Stimulated activated CD4-positive, alpha-beta T cell treated with anti-CD3 and anti-CD28 coated beads, Interleukin-4, amount 100 ng/mL, for 24 hours (primary cell): Measurements from ENCODE around the gene COL21A1.
"Not testable (repeated sequence)": the region's sequence is repeated elsewhere in the genome, so short reads cannot be mapped to it uniquely, and the experiment has no call there.

Source experiments
- DNase-seq: peaks from one replicate; pipeline ENCODE4 v3.0.0-alpha.2; 2020

COL21A1 gene

DNA sequence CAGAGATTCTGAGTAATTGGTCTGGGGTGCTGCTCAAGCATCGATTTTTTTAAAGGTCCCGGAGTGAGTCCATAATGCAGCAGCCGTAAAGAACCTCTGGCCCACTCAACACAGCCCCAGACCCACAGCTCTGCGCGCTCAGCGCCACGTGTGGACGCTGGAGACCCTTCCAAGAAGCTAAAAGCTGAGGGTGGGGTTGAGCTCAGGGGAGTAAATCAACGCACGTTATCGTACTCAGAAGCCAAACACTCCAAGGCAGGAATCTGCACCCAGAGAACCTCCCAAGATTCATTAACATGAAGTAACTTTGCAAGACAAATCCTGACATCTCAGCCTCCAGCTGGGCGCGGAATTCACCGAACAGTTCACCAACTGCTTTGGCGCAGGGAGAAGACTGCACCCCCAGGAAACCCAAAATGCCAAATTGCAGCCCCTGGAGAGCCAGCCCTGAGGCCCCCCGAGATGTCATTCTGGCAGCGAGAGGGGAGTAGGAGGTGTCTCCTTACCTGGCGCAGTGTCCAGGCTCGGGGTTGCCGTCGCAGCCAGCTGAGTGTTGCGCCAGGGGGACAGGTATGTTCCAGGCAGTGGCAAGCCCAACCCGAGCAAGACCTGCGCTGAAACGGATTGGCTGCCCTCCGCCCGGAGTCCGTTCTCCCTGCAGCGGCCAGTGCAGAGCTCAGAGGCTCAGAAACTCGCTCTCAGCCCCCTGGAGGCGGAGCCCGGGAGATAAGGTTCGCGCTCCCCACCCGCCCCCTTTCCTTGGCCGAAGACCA, at the start of gene COL21A1:
Gene COL21A1, minus strand, starts transcription at position 700 of the 773 bp plus-strand sequence. CDS start 64,962 bp downstream, outside the sequence.
- DNase-seq = no peak

DNA sequence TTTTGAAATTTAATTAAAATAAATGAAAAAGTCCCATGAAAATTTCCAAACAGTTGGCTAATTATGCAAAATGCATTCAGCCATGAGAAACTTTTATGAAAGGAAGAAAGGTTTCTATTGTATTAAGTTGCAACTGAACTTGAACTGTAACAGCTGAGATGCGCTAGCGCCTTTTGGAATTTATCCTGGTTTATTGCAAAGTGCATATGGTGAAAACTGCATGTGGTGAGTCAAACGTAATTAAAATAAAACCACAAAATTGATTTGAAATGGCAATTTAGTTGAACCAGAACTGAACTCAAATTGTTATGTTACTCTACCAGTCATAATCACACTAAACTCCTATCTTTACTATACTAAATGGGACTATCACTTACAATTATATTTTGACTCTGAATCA, 46.4 kb upstream of the COL21A1 start:
- no peak for DNase-seq

DNA sequence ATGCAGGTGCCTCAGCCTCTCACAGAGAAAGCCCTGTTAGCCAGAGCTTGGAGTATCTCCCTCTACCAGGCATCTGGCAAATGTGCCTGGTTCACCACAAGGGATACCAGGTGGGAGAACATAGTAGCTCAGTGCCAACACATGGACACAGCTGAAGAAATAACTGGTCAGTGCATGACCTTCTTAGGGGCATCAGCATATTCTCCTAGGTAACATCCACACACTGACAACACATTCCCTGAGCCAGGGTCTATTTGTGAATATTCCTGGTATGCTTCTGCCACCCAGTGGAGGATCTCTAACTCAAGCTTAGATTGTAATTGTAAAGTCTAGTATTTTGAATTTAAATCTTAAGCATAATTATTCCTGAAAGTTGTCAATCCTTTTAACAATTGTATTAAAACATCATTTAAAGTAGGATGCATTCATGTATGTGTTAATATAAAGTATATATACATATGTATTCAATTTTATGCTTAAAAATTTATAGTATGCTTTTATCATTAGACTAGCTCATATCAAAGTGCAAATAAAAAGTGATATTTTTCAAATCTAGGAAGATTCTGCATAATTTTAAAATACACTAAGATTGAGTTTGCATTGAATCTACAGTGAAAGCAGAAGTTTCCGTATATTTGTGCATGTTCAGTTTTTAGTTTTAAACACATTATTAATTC, 45.3 kb upstream of the COL21A1 start:
- no peak for DNase-seq

DNA sequence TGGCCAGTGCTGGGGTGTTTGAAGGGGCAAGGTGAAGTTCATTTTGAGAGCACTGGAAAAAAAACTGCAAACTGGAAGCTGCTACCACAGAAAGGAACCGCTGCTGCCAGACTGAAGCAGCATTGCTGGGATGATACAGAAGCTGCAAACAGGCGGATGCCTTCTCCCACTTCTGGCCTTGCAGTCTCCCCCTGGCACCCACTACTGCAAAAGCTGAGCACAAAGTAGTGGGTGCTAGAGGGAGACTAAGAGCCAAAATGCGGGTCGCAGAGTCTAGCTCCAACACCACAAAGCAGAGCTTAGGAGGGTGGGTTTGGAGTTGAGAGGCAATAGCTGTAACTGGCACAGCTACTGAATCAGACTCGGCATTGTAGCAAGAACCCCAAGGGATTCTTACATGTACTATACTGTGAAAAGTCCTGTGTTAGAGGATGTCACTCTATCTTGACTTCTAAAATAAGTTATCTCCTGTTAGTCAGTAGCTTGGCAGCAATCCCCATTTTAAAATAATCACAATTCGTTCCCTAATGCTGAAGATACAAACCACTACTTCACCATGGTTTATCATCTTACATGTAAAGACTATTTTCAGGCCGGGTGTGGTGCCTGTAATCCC, 44.0 kb upstream of the COL21A1 start:
- DNase-seq = no peak

DNA sequence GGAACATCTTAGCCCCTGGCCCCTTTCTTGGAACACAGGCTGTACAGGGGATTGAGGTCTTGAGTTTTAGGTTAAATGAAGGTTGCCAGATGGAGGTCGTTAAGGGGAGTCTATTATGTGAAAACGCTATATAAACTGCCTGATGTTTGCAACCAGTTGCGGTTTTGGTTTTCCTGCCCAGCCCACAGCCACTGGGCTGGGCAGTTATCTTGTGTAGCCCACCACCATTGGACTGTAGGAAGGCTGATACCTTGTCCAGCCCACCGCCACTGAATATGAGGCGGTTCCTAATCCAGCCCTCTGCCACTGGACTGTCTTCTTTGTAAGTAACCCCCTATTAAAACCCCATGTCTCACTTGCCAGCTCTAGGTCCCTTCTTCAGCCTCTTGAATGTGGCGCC, 42.3 kb upstream of the COL21A1 start:
- DNase-seq = no peak

DNA sequence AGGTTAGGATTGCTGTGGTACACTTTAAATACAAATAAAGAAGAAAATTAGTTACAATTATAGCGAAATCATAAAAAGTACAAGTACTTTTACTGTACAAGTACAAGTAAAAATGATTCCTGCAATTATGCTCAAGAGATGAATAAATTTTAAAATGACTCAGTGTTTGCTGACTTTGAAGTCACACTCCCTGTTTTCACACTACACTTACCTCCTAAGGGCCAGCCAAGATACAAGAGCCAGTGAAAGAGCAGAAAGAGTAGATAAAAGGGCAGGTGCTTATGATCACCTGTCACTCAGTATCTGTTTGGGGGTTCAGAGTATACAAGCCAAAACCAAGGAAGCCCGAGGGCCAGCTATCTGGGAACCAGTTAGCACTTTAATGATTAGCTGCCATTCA, 41.0 kb upstream of the COL21A1 start:
- DNase-seq = no peak

DNA sequence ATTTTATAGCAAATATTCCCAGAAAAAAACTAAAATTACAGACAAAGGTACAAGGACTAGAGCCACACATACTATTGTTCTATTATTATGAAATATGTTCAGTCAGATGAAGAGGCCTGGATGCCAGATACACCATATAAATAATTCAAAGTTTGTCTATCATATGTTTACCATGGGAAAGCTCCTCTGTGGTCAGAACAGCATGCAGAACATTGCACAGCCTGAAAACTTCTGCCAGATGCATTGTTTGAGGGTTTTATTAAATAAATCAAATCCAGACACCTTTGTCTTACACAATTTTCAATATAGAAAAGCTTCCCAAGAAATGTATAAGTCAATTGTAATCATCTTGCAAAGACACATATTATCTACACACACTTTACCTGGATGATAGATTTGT, 35.0 kb upstream of the COL21A1 start:
- DNase-seq = no peak

DNA sequence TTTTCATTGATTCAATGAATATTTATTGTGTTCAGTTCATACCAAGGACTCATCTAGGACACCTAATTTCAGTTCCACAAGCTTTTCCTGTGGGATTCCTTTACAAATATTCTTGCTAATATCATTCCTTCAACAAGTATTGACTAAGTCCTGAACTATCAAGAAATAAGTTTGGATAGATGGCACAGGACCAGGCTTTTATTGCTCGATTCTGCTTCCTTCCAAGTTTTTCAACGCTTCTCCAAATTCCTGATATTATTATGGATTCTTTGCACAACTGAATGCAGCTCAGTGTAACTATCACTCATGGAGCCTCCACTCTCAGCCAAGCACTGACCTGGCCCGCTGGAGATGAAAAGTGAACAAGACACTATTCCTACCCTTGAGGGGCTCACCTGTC, 32.7 kb upstream of the COL21A1 start:
- no peak for DNase-seq

DNA sequence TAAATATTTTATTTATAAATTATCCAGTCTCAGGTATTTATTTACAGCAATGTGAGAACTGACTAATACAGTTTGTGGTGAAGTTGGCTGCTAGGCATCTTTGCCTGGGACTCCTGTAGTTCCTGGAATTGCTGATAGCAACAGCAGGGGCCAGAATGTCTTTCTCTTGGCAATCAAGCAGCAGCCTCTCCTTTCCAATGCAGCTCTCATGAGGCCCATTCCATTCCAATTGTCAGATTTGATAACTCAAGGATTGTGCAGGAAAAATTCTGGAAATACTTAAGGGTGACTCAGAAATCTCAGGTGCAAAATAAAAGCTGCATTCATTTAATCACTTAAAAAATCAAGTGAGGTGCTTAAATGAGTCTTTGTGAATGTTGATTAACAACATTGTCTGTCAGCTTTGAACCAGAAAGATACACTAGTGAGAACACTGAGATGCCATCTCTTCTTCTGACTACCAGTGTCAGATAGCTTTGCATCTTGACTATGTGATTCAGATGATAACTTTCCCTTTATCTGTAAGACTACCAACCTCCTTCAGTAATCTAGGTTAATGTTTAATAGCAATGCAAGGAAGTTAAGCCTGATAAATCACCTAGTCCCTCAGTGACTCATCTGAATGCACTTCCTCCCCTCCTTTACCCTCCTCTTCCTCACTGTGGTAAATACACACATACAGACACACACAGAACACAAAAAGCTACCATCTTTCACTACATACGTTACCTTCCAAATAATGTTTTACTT, 32.1 kb upstream of the COL21A1 start:
- no peak for DNase-seq

DNA sequence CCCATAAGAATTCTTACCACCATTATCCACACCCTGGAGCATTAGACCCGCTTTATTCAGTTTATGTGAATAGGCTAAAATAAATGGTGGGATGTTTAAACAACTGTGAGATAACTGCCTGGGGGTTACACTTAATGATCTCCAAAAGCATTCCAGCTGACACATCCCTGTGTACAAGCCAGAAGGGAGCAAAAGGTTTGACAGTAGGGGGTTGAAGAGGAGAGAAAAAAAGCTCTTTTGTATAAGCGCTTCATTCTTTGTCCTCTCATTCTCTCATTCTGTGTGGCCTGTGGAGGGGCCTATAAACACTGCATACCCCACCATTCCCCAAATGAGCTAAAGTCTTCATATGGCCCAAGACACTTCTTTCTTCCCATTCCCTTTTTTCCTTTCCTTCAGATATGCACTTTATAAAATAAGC, 30.8 kb upstream of the COL21A1 start:
- DNase-seq = no peak

DNA sequence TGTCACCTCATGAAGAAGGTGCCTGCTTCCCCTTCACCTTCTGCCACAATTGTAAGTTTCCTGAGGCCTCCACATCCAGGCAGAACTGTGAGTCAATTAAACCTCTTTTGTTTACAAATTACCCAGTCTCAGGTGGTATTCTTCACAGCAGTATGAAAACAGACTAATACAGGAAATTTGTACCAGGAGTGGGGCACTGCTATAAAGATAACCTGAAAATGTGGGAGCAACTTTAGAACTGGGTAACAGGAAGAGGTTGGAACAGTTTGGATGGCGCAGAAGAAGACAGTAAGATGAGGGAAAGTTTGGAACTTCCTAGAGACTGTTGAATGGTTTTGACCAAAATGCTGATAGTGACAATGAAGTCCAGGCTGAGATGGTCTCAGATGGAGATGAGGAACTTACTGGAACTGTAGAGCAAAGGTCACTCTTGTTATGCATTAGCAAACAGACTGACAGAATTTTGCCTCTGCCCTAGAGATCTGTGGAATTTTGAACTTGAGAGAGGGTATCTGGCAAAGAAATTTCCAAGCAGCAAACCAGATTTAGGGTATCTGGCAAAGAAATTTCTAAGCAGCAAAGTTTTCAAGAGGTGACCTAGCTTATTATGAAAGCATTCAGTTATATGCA, 23.5 kb upstream of the COL21A1 start:
- DNase-seq = no peak

DNA sequence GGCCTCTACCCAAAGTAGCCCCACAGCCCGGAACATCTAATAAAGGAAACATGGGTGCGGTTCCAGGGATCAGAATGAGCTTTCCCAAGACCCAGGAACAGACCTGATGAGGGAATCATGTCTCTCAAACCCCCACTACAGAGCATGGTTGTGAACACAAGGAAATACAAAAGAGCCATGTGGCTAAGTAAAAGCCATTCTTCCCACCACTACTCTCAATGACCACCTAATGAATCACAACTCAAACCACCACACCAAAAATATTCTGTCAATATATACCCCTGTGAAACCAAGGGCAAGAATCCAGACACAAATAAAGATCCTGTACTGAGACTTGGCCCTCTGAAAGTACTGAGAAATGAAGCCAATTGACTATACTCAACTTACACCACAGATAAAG, 20.9 kb upstream of the COL21A1 start:
- DNase-seq = no peak

DNA sequence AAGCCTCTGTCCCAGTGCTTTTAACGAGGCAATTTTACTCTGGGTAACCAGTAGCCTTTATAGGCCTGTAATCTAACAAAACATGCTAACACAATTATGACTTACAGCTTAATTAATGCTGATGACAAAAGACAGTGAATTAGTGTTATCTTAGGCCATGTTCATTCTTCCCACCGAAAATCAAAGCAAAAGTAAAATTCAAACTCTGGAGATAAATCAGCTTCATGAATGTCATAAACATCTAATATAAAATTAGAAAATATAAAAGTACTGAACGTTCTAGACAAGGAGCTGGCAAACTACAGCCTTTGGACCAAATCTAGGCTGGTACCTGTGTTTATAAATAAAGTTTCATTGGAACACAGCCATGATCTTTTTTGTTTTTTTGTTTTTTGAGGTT, 18.6 kb upstream of the COL21A1 start:
- DNase-seq = no peak

DNA sequence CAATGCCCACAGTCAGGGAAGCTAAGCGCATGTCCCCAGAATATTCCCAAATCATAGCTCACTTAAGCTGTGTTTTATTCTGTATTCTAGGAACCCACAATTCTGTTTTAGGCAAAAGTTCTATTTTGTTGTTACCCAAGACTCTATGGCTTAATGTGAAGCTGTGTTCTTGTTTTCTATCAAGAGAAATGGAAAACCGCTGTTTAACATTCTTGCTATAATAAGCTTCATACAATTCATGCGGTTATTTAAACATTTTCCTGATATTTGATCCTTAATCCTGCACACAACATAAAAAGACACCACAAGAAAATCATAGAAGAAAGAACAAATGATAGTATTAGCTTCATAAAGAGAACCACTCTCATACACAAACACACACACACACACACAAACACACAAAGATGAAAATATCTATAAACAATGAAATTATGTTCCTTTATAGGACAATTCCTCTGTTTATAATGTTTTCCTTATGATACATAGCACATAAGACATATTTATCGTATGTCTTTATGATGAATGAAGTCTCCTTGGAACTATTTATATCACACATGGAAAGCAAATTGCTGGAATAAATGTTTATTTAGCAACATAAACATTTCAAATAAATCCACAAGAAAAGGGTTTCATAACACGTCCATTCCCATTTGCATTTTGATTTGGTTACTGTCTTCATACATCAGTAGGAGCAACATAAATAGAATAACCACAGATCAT, 16.4 kb upstream of the COL21A1 start:
- no peak for DNase-seq

DNA sequence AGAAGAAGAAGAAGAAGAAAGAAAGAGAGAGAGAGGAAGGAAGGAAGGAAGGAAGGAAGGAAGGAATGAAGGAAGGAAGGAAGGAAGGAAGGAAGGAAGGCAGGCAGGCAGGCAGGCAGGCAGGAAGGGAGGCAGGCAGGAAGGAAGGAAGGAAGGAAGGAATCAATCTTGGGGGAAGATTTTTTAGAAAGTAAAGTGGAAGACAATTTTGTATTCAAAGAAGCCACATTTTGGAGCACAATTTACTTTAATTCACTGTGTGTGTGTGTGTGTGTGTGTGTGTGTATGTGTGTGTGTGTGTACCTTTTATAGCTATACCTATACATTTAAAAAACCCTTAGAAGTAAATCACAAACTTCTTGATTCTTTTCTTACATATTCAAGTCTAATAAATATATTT, 13.2 kb upstream of the COL21A1 start:
- DNase-seq = not testable (repeated sequence)

DNA sequence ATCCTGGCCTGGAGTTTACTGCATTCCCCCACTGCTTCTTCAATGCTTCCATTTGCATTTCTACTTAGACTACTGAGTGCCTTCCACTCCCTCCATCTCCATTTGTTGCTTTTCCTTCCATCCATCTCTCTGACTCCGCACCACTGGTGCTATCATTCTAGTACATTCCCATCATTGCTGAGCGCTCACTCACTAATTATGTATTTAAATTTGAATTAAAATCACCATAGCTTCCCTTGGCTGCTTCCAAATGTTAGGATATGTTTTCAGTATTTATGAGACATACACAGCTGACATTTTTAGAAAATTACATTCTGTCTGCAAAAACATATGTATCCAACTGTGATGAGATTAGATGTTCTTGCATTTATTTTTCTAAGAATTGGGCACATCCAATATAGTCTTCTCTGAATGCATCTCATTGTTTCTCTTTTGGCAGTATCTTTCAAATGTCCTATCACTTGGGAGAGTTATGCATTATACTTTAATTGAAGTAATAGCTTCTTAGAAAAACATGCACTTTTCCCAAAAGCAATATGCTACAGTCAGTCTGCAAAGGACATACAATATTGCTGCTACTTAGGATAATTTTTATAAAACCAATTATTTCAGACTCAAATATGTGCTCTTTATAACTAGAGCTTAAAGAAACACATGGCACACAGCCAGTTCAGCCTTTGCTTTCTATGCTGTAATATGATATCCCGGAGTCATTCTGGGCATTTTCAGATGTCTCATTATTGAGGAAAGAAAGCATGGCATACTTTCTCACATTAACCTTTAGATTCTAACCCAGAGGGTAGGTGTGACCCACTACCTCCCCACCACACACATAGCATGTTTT, 12.1 kb upstream of the COL21A1 start:
- no peak for DNase-seq

DNA sequence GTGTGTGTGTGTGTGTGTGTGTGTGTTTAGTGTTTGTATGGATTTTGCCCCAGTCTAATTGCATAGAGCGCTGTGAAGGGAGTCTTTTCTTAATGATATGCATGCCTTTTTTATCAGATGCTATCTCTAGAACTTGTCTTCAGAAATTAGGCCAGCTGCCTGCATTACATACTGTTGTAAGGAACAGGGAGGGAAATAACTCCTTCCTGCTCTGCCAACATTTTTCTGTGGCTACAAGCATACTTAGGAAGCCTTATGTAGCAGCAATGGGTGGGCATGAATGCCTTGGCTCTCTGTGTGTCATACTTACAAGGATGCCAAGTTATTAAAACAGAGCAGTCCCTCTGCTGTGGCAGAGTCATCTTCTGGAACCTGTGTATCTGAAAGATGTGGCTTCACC, 8.0 kb upstream of the COL21A1 start:
- DNase-seq = no peak

DNA sequence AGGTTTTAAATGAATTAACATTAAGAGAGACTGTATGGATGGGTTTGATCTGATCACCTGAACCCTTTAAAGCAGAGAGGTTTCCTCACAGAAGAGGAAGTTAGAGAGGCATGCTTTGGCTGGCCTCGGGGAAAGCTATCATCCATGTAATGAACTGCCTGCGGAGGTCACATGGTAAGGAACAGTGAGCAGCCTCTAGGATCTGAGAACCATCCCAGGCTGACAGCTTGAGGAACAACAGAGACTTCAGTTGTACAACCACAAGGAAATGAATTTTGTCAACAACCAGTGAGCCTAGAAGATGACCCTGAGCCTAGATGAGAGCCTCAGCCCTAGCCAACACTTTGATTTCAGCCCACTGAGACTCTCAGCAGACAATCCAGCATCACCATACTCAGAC, 2.9 kb upstream of the COL21A1 start:
- DNase-seq = no peak

DNA sequence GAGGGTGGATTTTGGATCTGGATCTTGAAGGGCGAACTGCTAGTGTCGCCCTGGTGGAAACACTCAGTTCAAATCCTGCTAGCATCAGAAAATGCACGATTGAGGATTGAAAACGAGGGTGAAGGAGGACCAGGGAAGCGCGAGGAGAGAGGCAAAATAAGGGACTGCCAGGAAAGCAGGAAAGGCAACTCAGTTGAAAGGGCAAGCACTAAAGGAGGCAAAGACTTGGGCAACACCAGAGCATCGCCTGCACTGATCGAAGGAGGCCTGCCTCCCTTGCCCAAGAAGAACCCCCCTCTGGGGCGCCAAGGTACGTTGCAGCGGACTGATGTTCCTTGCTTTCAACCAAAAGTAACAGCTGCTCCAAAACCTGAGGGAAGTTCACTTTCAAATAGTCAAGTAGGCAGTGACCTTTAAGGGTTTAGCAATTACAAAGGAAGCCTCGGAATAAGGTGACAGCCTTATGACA, 308 bp upstream of the COL21A1 start:
- no peak for DNase-seq

DNA sequence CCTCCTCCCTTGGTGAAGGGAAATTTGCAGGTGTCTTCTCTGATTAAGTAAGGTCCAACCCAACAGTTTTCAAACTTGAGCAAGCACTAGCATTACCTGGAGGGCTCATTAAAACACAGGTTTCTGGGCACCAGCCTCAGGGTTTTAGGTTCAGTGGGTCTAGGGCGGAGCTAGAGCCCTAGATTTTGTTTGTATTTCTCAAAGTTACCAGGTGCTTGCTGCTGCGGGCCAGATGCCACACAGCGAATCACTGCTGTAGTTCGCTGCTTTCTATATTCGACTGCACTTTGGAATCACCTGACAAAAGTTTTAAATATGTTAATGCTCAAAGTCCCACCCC, 869 bp downstream of the COL21A1 start:
- no peak for DNase-seq

DNA sequence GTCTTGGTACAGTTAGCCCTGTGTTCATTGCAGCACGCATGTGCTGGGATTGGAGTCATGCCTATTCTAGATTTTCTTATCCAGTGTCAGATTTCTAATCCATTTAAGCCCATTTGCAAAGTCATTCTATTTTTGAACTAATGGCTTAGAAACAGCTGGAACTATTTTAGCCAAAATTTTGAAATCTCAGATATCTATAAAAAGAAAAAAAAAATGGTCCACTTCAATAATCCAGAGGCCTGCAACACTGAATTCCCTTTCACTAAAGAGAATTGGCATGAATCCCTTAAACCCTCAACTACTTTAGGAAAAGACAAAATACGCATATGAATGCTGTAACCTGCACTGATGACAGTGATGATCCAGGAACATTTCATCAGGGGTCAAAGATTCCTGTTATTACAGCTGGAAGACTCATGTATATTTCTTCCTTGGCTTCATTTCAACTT, 1.5 kb downstream of the COL21A1 start:
- DNase-seq = no peak
